ENCODE data around the gene KRTAP10-4. TPM values are rescaled to one million over a fixed set of nuclear protein-coding genes. Genes with fewer than 3 reads are reported as not detected.
"Not testable (repeated sequence)": the region's sequence is repeated elsewhere in the genome, so short reads cannot be mapped to it uniquely, and the experiment has no call there.

The KRTAP10-4 gene
- total RNA-seq, 1 donor from 2014 or later, result 4.8 TPM

GRCh38 chr21:44596068-44596725 lies 22.7 kb downstream of the KRTAP10-4 start:
- DNase-seq (ENCODE audit: low spot score), result no peak

DNA sequence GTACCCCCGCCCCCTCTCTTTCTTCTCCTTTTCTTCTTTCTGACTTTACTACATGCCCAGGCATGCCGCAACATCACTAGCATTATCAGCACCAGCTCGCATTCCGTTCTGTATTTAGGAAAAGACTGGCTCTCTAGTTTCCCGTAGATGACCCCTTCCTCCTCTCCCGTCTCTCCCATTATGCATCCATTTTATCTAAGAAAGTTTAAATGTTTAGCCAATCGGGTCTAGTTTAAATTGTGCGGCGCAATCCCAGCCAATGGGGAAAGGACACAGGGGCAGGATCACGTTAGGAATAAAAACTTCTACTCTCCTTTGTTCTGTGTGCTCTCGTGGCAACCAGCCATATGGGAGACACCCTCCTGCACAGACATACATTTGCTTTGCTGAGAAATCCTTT lies 24.5 kb downstream of the KRTAP10-4 start:
- no peak for DNase-seq (ENCODE audit: low spot score)

DNA sequence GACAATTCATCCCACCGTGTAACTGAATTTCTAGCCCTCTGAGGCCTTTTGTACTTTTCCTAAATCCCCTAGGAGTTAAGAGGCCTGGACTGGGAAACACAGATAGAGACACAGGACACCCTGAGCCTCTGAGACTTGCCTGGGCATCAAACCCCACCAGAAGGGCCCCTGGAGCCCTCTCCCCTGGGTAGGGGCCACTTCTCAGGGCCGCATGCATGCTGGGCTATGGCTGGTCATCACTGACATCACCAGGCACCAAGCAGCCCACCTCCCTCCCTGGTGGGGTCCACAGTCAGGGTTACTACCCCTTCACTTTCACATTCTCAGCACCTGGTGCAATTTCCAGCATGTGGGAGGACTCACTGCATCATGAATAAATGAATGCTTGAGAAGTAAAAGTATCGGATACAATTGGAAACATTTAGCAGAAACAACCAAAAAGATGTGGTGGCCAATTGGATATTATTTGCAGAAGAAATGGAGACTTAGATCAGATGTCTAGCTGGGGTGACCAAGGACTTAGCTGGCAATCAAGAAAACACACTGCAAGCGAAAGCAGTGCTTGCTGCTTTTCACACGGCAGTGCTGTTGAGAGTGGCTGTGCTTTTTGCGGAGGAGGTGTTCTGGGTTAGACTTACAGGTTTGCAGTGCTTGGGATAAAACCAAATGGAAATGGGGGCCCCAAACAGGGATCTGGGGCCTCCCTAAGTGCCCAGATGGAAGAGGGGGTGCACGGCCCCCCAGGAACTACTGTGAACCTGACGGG lies 25.9 kb downstream of the KRTAP10-4 start:
- no peak for DNase-seq (ENCODE audit: low spot score)

DNA sequence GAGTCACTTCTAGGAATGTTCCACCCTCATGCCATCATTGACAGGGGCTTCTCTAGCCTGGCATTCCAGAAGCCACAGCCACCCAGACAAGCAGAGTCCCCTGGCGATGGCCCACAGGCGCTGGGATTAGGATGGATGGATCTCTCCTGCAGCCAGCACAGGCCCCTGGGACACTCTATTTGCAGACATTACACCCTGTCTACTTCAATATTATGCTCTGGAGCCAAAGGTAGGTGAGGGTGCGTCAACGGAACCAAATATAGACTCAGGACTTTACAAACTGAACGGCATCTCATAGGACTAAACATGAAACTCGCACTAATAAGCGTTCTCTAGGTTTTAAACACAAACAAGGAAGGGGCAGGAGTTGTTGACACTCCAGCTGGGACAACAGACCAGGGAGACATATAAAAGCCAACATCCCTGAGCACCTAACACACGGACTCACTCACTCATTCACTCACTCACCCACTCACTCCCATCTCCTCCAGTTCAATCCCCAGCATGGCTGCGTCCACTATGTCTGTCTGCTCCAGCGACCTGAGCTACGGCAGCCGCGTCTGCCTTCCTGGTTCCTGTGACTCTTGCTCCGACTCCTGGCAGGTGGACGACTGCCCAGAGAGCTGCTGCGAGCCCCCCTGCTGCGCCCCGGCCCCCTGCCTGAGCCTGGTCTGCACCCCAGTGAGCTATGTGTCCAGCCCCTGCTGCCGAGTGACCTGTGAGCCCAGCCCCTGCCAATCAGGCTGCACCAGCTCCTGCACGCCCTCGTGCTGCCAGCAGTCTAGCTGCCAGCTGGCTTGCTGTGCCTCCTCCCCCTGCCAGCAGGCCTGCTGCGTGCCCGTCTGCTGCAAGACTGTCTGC lies 26.8 kb downstream of the KRTAP10-4 start, which contains the start of gene KRTAP10-7:
Gene KRTAP10-7, plus strand, starts transcription at position 480 of the 861 bp plus-strand sequence. Its CDS starts 25 bp downstream, at position 505.
- DNase-seq (ENCODE audit: low spot score), result not testable (repeated sequence)

DNA sequence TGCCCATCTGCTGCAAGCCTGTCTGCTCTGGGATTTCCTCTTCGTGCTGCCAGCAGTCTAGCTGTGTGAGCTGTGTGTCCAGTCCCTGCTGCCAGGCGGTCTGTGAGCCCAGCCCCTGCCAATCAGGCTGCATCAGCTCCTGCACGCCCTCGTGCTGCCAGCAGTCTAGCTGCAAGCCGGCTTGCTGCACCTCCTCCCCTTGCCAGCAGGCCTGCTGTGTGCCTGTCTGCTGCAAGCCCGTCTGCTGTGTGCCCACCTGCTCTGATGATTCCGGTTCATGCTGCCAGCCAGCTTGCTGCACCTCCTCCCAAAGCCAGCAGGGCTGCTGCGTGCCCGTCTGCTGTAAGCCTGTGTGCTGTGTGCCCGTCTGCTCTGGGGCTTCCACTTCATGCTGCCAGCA lies 27.6 kb downstream of the KRTAP10-4 start:
- DNase-seq (ENCODE audit: low spot score), result not testable (repeated sequence)

DNA sequence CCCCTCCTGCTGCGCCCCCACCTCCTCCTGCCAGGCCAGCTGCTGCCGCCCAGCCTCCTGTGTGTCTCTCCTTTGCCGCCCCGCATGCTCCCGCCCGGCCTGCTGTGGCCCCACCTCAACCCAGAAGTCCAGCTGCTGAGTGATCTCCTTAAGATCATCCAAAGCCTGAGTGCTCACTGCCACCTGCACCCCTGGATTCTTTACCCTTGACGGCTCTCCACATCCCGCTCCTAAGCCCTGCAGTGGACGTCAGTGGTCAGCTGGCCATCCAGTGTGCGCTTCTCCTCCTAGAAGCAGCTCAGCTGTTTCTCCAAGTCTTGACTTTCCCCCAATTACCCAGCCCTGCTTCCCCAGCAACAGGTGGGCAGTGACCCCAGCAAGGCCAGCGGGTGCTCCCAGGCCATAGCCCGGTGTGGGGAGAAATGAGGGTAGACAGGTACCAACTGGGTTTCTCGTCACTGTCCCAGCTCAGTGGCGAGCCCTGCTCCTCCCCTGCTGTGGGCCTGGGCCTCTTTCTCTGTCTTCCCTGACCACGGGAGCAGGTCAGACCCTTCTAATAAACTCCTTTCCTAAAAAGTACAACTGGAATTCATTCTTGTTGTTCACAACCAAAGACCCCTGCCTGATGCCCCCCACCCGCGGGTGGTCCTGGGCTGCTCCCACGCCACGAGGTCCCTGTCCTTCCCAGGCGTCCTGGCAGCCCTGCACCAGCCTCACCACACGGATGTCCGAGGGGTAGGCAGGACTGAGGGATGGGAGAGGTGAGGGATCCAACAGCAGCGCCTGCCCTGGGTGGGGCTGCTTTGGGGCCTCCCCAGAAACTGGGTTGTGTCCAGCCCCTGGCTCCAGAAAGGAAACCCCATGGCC lies 28.3 kb downstream of the KRTAP10-4 start:
- DNase-seq (ENCODE audit: low spot score), result no peak

DNA sequence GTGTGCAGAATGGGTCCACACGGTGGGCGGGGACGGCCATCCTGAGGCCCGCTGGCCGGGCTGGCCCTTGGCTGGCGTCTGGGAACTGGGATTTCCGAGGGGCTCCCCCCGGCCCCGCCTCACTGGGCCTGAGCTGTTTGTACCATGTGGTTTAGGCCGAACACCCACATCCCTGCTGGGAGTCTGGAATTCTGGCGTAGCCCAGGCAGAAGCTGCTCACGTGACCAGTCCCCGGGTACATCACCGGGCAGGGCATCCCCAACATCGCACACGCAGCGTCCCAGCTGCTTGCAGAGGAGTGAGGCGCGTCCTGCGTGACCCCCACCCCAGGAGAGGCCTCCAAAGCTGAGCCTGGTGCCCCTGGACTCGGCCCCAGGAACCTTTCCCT lies 28.9 kb downstream of the KRTAP10-4 start:
- DNase-seq (ENCODE audit: low spot score), result no peak

DNA sequence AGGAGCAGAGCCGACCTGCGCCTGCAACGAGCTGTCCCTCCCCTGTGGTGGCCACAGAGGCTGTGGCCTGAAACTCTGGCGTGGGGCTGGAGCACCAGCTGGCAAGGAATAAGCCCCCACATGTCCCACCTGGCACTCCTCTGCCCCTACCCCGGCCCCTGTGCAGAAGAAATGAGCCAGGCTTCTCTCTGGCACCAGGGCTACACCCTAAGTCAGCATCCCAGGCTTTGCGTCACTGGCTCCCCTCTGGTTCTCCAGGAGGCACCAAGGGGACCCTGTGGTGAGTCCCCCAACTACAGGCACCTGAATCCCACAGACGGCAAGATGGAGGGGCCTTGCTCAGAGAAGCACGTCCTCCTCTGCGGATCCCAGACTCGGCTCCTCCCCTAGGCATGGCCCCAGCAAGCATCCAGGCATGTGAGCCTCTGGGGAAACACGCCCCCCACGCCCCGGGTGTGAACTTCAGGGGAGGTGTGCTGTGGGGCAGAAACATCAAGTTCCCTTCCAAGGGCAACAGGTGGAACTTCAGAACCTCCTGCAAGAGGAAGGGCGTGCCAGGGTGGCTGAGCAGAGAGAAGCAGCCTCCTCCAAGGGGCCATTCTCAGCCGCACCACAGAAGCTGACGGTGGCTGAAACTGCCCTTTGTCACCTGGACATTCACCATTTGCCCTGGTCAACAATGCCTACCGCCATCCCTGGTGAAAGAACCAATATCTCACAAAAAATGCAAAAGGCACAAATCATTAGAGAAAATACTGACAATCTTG lies 29.8 kb downstream of the KRTAP10-4 start:
- no peak for DNase-seq (ENCODE audit: low spot score)

- DNase-seq (ENCODE audit: low spot score), result no peak
Observed at GRCh38 chr21:44603911-44604310, 30.4 kb downstream of the KRTAP10-4 start.

GRCh38 chr21:44606495-44606894 lies 33.0 kb downstream of the KRTAP10-4 start:
- DNase-seq (ENCODE audit: low spot score), result no peak

DNA sequence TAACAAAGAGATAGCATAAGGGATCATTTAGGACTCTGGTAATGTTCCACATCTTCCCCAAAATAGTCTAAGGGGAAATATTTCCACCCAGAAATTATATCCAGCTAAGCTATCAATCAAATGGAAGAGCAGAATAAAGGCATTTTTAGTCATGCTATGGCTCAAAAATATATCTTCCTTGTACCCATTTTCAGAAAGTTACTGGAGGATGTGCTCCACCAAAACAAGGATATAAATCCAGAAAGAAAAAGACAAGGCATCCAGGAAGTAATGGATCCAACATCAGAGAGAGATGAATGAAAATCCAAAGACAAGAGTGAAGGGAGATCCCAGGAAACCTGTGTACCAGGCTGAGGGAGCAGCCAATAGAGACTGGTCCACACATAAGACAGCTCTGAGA lies 35.7 kb downstream of the KRTAP10-4 start:
- no peak for DNase-seq (ENCODE audit: low spot score)

DNA sequence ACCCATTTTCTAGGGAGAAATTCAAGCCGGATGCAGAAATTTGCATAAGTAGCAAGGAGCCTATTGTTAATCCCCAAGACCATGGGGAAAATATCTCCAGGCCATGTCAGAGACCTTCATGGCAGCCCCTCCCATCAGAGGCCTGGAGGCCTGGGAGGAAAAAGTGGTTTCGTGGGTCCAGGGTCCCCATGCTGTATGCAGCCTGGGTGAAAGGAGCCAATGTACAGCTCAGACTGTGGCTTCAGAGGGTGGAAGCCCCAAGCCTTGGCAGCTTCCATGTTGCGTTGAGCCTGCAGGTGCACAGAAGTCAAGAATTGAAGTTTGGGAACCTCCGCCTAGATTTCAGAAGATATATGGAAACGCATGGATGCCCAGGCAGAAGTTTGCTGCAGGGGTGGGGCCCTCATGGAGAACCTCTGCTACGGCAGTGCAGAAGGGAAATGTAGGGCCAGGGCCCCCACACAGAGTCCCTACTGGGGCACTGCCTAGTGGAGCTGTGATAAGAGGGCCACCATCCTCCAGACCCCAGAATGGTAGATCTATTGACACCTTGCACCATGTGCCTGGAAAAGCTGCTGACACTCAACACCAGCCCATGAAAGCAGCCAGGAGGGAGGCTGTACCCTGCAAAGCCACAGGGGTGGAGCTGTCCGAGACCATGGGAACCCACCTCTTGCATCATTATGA lies 36.8 kb downstream of the KRTAP10-4 start:
- not testable (repeated sequence) for DNase-seq (ENCODE audit: low spot score)

DNA sequence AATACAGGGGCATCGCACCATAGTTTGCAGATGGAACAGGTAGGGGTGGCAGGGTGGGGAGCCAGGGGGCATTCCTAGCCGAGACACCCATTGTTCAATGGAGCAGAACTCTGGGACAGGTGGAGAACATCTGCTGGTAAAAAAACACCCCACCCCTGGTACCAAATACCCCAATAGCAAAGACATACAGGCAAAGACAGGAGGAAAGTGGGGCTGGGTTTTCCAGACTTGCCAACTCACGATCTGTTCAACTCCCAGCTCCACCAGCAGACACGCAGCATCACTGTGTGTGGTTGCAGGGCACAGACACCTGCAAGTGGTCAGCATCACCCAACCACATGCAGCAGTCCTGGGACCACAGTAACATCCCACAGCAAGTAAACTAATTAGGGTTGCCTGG lies 38.0 kb downstream of the KRTAP10-4 start:
- DNase-seq (ENCODE audit: low spot score), result no peak

GRCh38 chr21:44612029-44612486 lies 38.5 kb downstream of the KRTAP10-4 start, which contains the start of gene KRTAP10-8:
TSS of gene KRTAP10-8 (plus strand) at chr21:44612079. CDS start at chr21:44612101, 22 bp downstream.
- no peak for DNase-seq (ENCODE audit: low spot score)

DNA sequence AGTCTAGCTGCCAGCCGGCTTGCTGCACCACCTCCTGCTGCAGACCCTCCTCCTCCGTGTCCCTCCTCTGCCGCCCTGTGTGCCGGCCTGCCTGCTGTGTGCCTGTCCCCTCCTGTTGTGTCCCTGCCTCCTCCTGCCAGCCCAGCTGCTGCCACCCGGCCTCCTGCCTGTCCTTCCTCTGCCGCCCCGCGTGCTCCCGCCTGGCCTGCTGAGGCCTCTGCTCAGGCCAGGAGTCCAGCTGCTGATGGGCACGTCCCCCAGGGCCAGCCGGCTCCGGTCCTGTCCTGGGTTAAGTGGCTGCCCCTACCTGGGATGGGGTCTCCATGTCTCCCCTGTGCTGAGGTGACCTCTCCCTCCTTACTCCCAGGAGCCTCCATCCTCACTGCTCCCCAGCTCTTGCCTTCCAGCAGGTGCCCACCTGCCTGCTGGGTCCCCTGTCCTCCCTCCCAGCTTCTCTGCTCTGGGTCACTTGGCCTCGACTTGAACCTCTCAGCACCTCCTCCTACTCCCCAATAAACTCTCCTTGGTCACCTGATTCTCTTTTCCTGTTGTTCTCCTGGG lies 39.2 kb downstream of the KRTAP10-4 start:
- DNase-seq (ENCODE audit: low spot score), result no peak

DNA sequence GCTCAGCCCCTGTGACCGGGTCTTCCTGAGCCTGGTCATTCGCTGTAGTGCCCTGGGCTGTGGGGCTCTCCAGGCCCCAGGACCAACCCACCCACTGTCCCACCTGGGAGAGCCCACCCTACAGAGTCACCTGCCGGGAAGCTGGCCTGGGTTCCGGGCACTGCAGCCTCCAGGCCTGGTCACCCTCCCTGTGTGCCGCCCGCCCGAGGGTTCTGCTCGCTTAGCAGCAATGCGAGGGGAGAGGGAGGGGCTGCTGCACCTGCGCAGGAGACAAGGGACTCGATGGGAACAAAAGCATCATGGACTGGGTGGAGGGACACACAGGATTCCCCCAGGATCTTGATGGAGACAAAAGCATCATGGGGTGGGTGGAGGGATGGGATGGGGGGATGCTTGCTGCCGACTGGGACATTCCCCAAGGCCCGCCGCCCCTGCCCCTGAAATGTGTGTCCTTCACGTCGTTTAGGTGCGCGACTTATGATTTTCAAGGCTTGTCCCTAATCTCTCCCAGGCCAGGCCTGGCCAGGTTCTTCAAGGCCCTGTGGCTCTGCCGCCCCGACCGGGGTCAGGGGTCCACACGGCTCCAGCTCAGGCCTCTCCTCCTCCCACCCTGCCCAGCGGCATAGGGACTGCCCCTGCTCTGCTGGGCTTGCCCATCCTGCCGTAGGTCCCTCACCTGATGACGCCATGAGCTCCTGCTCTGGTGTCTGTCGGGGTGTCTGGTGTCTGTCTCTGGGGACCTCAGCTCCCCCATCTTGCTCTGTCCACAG lies 40.0 kb downstream of the KRTAP10-4 start:
- no peak for DNase-seq (ENCODE audit: low spot score)

DNA sequence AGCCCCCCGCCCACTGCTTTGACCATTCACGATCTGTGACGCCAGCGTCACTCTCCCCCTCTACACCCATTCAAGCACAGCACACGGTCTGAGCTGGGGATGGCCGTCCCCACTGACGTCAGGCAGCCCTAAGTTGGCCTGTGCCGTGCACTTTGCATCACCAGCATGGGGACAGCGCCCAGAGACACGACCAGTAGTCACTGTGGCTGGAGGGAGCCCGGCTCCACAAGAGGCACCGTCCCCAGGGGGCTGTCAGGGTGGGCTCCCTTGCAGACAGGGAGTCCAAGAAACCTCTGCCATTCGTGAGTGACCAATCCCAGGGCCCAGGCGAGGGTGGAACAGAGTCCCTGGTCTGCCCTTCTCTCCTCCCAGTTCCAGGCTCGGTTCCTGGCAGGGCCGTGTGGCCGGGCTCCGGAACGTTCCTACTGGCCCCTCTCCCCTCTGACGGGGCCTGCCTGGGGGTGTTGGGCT lies 40.7 kb downstream of the KRTAP10-4 start:
- no peak for DNase-seq (ENCODE audit: low spot score)

- no peak for DNase-seq (ENCODE audit: low spot score)
Observed at GRCh38 chr21:44614961-44615391, 41.4 kb downstream of the KRTAP10-4 start.

Data from umbilical cord (tissue), 2 donors.